Kidney glomerular epithelial cell (primary cell): ENCODE measurements around the gene ADGRB3.

Experiments used
- DNase-seq: peaks from one replicate; lab custom pipeline; 2025; lab: John Stamatoyannopoulos, UW

Gene ADGRB3

GRCh38 chr6:68634726-68635411, at the start of gene ADGRB3:
Gene ADGRB3, plus strand, starts transcription at chr6:68635282. Its CDS starts 3,394 bp downstream, at chr6:68638676.
- DNase-seq = peak; percentile 87

- DNase-seq = no peak
These were observed 41.5 kb upstream of the ADGRB3 start for GRCh38 chr6:68593558-68593957.

- DNase-seq = no peak
These were observed 37.4 kb upstream of the ADGRB3 start for GRCh38 chr6:68597642-68598041.

GRCh38 chr6:68615938-68616337, 19.1 kb upstream of the ADGRB3 start:
- DNase-seq = no peak

- no peak for DNase-seq
These were observed 9.1 kb upstream of the ADGRB3 start for GRCh38 chr6:68625998-68626397.

GRCh38 chr6:68628161-68628560, 6.9 kb upstream of the ADGRB3 start:
- DNase-seq = no peak

- DNase-seq = no peak
These were observed 2.3 kb upstream of the ADGRB3 start for GRCh38 chr6:68632734-68633133.

GRCh38 chr6:68633281-68633971, 1.7 kb upstream of the ADGRB3 start:
- DNase-seq = no peak

- no peak for DNase-seq
These were observed 933 bp upstream of the ADGRB3 start for GRCh38 chr6:68633972-68634725.

- no peak for DNase-seq
These were observed 277 bp downstream of the ADGRB3 start for GRCh38 chr6:68635412-68635705.

GRCh38 chr6:68635706-68636513, 828 bp downstream of the ADGRB3 start:
- no peak for DNase-seq

GRCh38 chr6:68636666-68637065, 1.6 kb downstream of the ADGRB3 start:
- no peak for DNase-seq

GRCh38 chr6:68637071-68637470, 2.0 kb downstream of the ADGRB3 start:
- no peak for DNase-seq

GRCh38 chr6:68637782-68638181, 2.7 kb downstream of the ADGRB3 start:
- no peak for DNase-seq

- DNase-seq = peak; percentile 15
These were observed 3.3 kb downstream of the ADGRB3 start for GRCh38 chr6:68638230-68638900.

GRCh38 chr6:68639211-68639610, 4.1 kb downstream of the ADGRB3 start:
- DNase-seq = no peak

- DNase-seq = no peak
These were observed 4.9 kb downstream of the ADGRB3 start for GRCh38 chr6:68639826-68640490.

GRCh38 chr6:68640491-68640835, 5.4 kb downstream of the ADGRB3 start:
- no peak for DNase-seq

- DNase-seq = no peak
These were observed 6.1 kb downstream of the ADGRB3 start for GRCh38 chr6:68641172-68641571.

- DNase-seq = no peak
These were observed 7.0 kb downstream of the ADGRB3 start for GRCh38 chr6:68642081-68642480.

GRCh38 chr6:68642977-68643376, 7.9 kb downstream of the ADGRB3 start:
- no peak for DNase-seq
